ENCODE data around the gene PDE9A. TPM values are rescaled to one million over a fixed set of nuclear protein-coding genes. Genes with fewer than 3 reads are reported as not detected.

The PDE9A gene
- total and polyA plus RNA-seq, 9 donors, result 3.9 to 11.3 (median 6.9) TPM

- H3K9me3 ChIP-seq, result no peaks in the 10 kb centered on the region
- intact Hi-C loops (cut with DNase I), result loop anchor here in 1 of 4 donors (10.0 kb wide), 1 partner anchor 163 kb away; no protein-coding TSS in a partner anchor
- TF ChIP-seq CTCF (IDR thresholded peaks at IDR 0.05) (no peak), EP300 (IDR thresholded peaks at IDR 0.05) (no peak), POLR2A (IDR thresholded peaks at IDR 0.05) (no peak)
- 75 to 87% (median 81%) methylated on average over 16 of the region's 16 CpGs for WGBS, 3 donors
- H3K4me3 ChIP-seq, result no peak overlapping the region
- peak in 1 of 5 donors; percentile 37 for DNase-seq
- H3K36me3 ChIP-seq, result no peaks in the 10 kb centered on the region
- peaks cover 2% of the 10 kb centered on the region for H3K4me1 ChIP-seq (ENCODE audit: insufficient read depth)
- H3K27me3 ChIP-seq, result no peaks in the 10 kb centered on the region
- H3K27ac ChIP-seq, result no peak overlapping the region
Observed at GRCh38 chr21:42651515-42652401, 1.7 kb upstream of the PDE9A start.

DNA sequence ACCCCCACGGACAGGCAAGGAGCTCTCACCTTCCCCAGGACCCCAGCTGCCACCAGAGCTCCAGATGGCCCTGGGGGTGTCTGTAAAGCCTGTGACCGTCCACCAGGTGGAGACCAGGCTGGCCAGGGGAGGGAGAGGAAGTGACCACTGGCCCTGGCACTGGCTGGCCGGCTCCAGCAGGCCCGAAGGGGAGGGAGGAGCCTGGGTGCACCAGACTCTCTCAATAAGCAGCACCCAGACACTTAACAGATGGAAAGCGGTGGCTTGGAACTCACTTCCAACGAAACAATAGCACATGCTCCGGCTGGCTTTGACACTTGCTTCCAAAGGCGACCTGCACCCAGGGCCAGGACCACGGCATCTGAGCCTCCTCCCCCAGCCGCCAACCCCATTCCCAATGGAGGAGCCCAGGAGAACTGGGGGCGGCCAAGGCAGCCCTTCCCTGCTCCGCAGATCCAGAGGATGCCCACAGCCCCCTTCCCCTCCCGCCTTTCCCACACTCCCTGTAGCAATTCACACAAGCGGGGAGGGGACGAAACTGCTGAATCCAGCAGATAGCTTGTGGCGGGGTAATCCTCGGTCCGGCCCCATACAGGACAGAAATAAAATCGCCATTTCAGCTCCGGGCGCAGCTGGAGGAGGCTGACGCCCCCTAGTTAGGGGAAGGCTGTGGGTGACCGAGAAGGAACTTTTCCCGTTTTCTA lies 742 bp upstream of the PDE9A start:
- Histone ChIP-seq H3K4me3 (peak overlapping the region; percentile 45), H3K27ac (peak overlapping the region; percentile 63 to 71), H3K4me1 (ENCODE audit: insufficient read depth) (peaks cover 2% of the 10 kb centered on the region), H3K36me3 (no peaks in the 10 kb centered on the region), H3K27me3 (no peaks in the 10 kb centered on the region), H3K9me3 (no peaks in the 10 kb centered on the region)
- TF ChIP-seq POLR2A (IDR thresholded peaks at IDR 0.05), result no peak
- TF ChIP-seq CTCF (IDR thresholded peaks at IDR 0.05), result peak in 2 of 3 donors; percentile 11 to 38
- WGBS, 3 donors, result 13 to 16% (median 13%) methylated on average over 23 to 24 of the region's 24 CpGs
- DNase-seq, result peak; percentile 52 to 71 (median 59)
- intact Hi-C loops (cut with DNase I), result loop anchor here in 1 of 4 donors (10.0 kb wide), 1 partner anchor 162 kb away; no protein-coding TSS in a partner anchor

- intact Hi-C loops (cut with DNase I), result loop anchor here in 1 of 4 donors (10.0 kb wide), 1 partner anchor 160 kb away; no protein-coding TSS in a partner anchor
- 1 to 4% (median 3%) methylated on average over 39 to 45 of the region's 45 CpGs for WGBS, 3 donors
- H3K27ac ChIP-seq, result peak overlapping the region in 1 of 2 donors; percentile 5
Observed at GRCh38 chr21:42654179-42654912, 925 bp downstream of the PDE9A start.

More at GRCh38 chr21:42654179-42654912, 925 bp downstream of the PDE9A start:
- Histone ChIP-seq H3K36me3 (no peaks in the 10 kb centered on the region), H3K4me3 (peak overlapping the region; percentile 42), H3K4me1 (ENCODE audit: insufficient read depth) (peaks cover 2% of the 10 kb centered on the region), H3K9me3 (no peaks in the 10 kb centered on the region), H3K27me3 (no peaks in the 10 kb centered on the region)
- no peak for DNase-seq
- no peak for TF ChIP-seq POLR2A (IDR thresholded peaks at IDR 0.05)
- TF ChIP-seq CTCF (IDR thresholded peaks at IDR 0.05), result no peak
- TF ChIP-seq EP300 (IDR thresholded peaks at IDR 0.05), result no peak
